Naive thymus-derived CD8-positive, alpha-beta T cell (primary cell): ENCODE data around the gene CRYBG1. TPM values are rescaled to one million over a fixed set of nuclear protein-coding genes. Genes with fewer than 3 reads are reported as not detected.
A peak's percentile ranks its signal among the peaks of the same experiment; 100 is the strongest.

Experiments used
- ATAC-seq, 2 donors: fragments of 150-1000 bp; cut with Tn5 transposase in 1 of 2; sonication (Bioruptor Pico), chemical (Tn5 transposase) in 1 of 2; 1 replicate in 1 of 2; 2 replicates in 1 of 2; pipeline ENCODE4 v1.10.0; 2021; ENCODE audit warnings: mild to moderate bottlenecking in 2 of 2, moderate library complexity in 2 of 2
- POLR2A ChIA-PET: fragments of 350-600 bp; sonication (Branson Sonifier 250); formaldehyde crosslinking; loops from one replicate; lab custom pipeline; 2021; ENCODE audit warnings: antibody characterized with exemption; lab: Charles Lee
- DNase-seq, 10 donors: peaks; one replicate each; pipeline versions ENCODE4 v3.0.0 to v3.0.0-alpha.2; 2020 to 2022
- H3K27ac Mint-ChIP-seq, 10 donors: one replicate each; pipeline ENCODE4 v1.8.0; 2020 to 2022; ENCODE audit warnings: mild to moderate bottlenecking in 10 of 10, mixed read lengths in 10 of 10, moderate library complexity in 4 of 10, inconsistent platforms in 1 of 10
- H3K27me3 Mint-ChIP-seq, 5 donors: one replicate each; pipeline ENCODE4 v1.8.0; 2021 to 2022; ENCODE audit warnings: mixed read lengths in 5 of 5
- H3K36me3 Mint-ChIP-seq, 3 donors: one replicate each; pipeline ENCODE4 v1.8.0; 2020 to 2022; ENCODE audit warnings: mixed read lengths in 3 of 3, mild to moderate bottlenecking in 2 of 3, inconsistent platforms in 1 of 3
- H3K4me1 Mint-ChIP-seq, 4 donors: one replicate each; pipeline ENCODE4 v1.8.0; 2021 to 2022; ENCODE audit warnings: mixed read lengths in 4 of 4
- H3K4me3 Mint-ChIP-seq, 10 donors: one replicate each; pipeline ENCODE4 v1.8.0; 2020 to 2022; ENCODE audit warnings: mild to moderate bottlenecking in 10 of 10, mixed read lengths in 10 of 10, moderate library complexity in 6 of 10, inconsistent platforms in 1 of 10
- H3K9me3 Mint-ChIP-seq, 9 donors: one replicate each; pipeline ENCODE4 v1.8.0; 2020 to 2022; ENCODE audit warnings: mixed read lengths in 9 of 9, mild to moderate bottlenecking in 3 of 9, inconsistent platforms in 1 of 9, moderate library complexity in 1 of 9
- polyA plus RNA-seq, 3 donors: library from polyadenylated mRNA; unstranded; fragments of 300-500 nt; fragmentation: Illumina TruSeq; gene quantifications; one replicate each; pipeline ENCODE4 v1.2.3, GENCODE V29; 2021
- total RNA-seq, 8 experiments: library from RNA in 2 of 8; stranded (reverse) in 2 of 8; gene quantifications; one replicate each; pipeline ENCODE4 v1.2.3 and lab custom pipeline; 2021 to 2026

The CRYBG1 gene
- total and polyA plus RNA-seq, 5 experiments from 2014 or later: 10.1 to 28.2 (median 19.4) TPM

DNA sequence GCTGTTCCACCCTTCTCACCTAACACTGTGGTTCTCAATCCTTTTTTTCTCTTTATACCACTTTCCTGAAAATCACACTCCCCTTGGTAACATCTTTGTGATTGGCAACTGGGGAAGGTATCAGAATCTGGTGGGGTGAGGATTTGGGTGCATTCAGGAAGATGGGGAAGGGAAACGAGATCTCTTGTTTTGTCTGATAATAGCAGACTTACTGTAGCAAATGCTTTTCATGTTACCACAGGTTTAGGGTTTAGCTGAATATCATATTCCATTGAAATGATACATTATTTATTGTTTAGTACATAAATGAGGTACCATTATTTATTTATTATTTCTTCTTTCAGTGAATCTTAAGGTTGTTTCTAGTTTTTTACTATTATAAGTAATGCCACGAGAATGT is 168.0 kb downstream of the CRYBG1 start:
- POLR2A ChIA-PET: no interaction called here
- peaks cover 9 to 71% (median 39%) of the 10 kb centered on the region in 3 donors for H3K36me3 Mint-ChIP-seq
- DNase-seq (no peak), ATAC-seq (no peak)
- peaks cover 18 to 82% (median 61%) of the 10 kb centered on the region in 4 donors for H3K4me1 Mint-ChIP-seq
- no peaks in the 10 kb centered on the region for H3K27me3 Mint-ChIP-seq
- peak overlapping the region in 3 of 10 donors; percentile 2 to 66 (median 60) for H3K27ac Mint-ChIP-seq
- H3K9me3 Mint-ChIP-seq: no peaks in the 10 kb centered on the region
- no peak overlapping the region for H3K4me3 Mint-ChIP-seq

GRCh38 chr6:106529438-106529837 is 168.9 kb downstream of the CRYBG1 start:
- H3K4me1 Mint-ChIP-seq: peaks cover 20 to 83% (median 61%) of the 10 kb centered on the region in 4 donors
- peaks cover 9 to 79% (median 39%) of the 10 kb centered on the region in 3 donors for H3K36me3 Mint-ChIP-seq
- DNase-seq (no peak), ATAC-seq (no peak)
- no peaks in the 10 kb centered on the region for H3K27me3 Mint-ChIP-seq
- no peaks in the 10 kb centered on the region for H3K9me3 Mint-ChIP-seq
- no peak overlapping the region for H3K4me3 Mint-ChIP-seq
- POLR2A ChIA-PET: no interaction called here
- peak overlapping the region in 5 of 10 donors; percentile 12 to 75 (median 58) for H3K27ac Mint-ChIP-seq

- Mint-ChIP-seq H3K4me1 (peaks cover 25 to 84% (median 63%) of the 10 kb centered on the region in 4 donors), H3K27ac (peak overlapping the region in 2 of 10 donors; percentile 19 to 63), H3K4me3 (no peak overlapping the region), H3K9me3 (no peaks in the 10 kb centered on the region), H3K36me3 (peaks cover 9 to 84% (median 40%) of the 10 kb centered on the region in 3 donors), H3K27me3 (no peaks in the 10 kb centered on the region)
- DNase-seq: no peak
- no peak for ATAC-seq
- POLR2A ChIA-PET: interaction anchor here (1.8 kb wide), 1 partner anchor 17 kb away, joined by 5 read pairs; no protein-coding TSS in a partner anchor
Observed at GRCh38 chr6:106530026-106530425, 169.5 kb downstream of the CRYBG1 start.

DNA sequence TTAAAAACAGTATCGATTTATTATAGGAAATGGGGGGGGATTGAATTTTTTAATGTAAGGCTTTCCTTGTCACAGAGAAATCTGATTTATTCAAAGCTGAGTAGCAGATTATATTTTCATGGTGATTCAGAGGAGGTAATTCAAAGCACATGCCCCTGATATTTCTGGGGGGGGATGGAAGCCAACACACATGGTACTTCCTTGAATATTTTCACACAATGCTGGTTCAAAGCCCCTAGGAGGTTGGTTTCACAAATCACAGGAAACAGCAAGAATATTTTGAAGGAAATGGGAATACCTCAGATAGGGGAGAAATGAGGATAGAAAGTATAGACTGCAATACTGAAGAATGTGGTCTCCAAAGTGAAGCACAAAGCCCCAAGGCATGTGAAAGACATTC is 170.0 kb downstream of the CRYBG1 start:
- Mint-ChIP-seq H3K4me1 (peaks cover 22 to 84% (median 62%) of the 10 kb centered on the region in 4 donors), H3K9me3 (no peaks in the 10 kb centered on the region), H3K27ac (peak overlapping the region in 4 of 10 donors; percentile 4 to 63 (median 18)), H3K27me3 (no peaks in the 10 kb centered on the region), H3K36me3 (peaks cover 9 to 88% (median 45%) of the 10 kb centered on the region in 3 donors), H3K4me3 (no peak overlapping the region)
- POLR2A ChIA-PET: interaction anchor here (1.0 to 1.8 kb wide), 2 partner anchors 11 to 18 kb away, joined by 3 to 5 read pairs; no protein-coding TSS in a partner anchor
- ATAC-seq (no peak), DNase-seq (no peak)

DNA sequence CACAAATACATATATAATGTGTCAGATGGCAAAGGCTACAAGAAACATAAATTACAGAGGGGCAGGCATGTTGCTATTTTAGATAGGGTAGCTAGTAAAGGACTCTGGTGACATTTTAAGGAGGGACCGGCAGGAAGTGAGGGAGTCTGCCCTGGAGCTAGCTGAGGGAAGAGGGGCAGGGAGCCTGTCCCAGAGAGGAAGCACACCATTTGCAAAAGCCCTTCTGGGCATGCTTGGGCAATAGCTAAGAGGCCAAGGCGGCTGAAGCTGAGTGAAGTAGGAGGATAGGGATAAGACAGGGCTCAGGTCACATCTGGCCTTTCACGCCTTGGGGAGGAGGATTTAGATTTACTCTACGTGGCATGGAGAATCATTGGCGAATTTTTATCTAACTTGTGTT is 172.5 kb downstream of the CRYBG1 start:
- H3K27me3 Mint-ChIP-seq: no peaks in the 10 kb centered on the region
- peak overlapping the region; percentile 41 to 94 (median 72) for H3K27ac Mint-ChIP-seq
- POLR2A ChIA-PET: interaction anchor here (0.5 kb wide), 1 partner anchor 53 kb away, joined by 4 read pairs; no protein-coding TSS in a partner anchor
- H3K4me1 Mint-ChIP-seq: peaks cover 29 to 83% (median 71%) of the 10 kb centered on the region in 4 donors
- DNase-seq: no peak
- ATAC-seq: no peak
- peak overlapping the region in 1 of 10 donors; percentile 6 for H3K4me3 Mint-ChIP-seq
- H3K36me3 Mint-ChIP-seq: peaks cover 9 to 88% (median 36%) of the 10 kb centered on the region in 3 donors
- no peaks in the 10 kb centered on the region for H3K9me3 Mint-ChIP-seq

DNA sequence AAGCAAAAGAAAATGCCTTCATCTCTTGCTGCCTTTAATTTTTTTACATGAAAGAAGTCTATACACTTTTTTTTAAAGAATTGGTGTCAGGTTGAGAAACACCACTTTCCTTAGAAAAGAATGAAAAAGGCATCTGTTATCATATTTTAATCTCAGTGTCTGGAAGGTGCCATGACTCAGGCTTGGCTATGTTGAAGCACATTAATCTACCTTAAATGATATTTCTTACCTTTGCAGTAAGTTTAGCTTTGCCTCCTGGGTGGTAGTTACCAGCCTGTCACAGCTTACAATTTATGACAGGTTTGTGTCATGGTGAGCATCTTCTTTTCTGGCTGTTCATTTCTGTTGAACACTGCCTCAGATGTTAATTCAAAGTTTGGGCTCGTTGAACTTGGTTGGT is 173.5 kb downstream of the CRYBG1 start:
- H3K4me3 Mint-ChIP-seq: peak overlapping the region in 2 of 10 donors; percentile 27 to 46
- no peaks in the 10 kb centered on the region for H3K9me3 Mint-ChIP-seq
- H3K36me3 Mint-ChIP-seq: peaks cover 9 to 83% (median 32%) of the 10 kb centered on the region in 3 donors
- POLR2A ChIA-PET: interaction anchor here (0.9 to 1.3 kb wide), 3 partner anchors 8 to 14 kb away, joined by 3 to 5 read pairs (median 4); no protein-coding TSS in a partner anchor
- no peak for ATAC-seq
- peak overlapping the region; percentile 45 to 94 (median 72) for H3K27ac Mint-ChIP-seq
- H3K27me3 Mint-ChIP-seq: no peaks in the 10 kb centered on the region
- peaks cover 34 to 87% (median 73%) of the 10 kb centered on the region in 4 donors for H3K4me1 Mint-ChIP-seq
- DNase-seq: no peak

- H3K4me3 Mint-ChIP-seq: peak overlapping the region in 2 of 10 donors; percentile 27 to 46
- H3K27me3 Mint-ChIP-seq: no peaks in the 10 kb centered on the region
- H3K4me1 Mint-ChIP-seq: peaks cover 37 to 88% (median 73%) of the 10 kb centered on the region in 4 donors
- ATAC-seq (peak in 1 of 2 donors; percentile 60), DNase-seq (peak in 1 of 10 donors; percentile 21)
- H3K36me3 Mint-ChIP-seq: peaks cover 5 to 81% (median 26%) of the 10 kb centered on the region in 3 donors
- no peaks in the 10 kb centered on the region for H3K9me3 Mint-ChIP-seq
- peak overlapping the region in 9 of 10 donors; percentile 10 to 94 (median 61) for H3K27ac Mint-ChIP-seq
- POLR2A ChIA-PET: interaction anchor here (0.9 to 1.3 kb wide), 4 partner anchors 9 to 23 kb away, joined by 3 to 5 read pairs (median 4); no protein-coding TSS in a partner anchor
Observed at GRCh38 chr6:106534564-106534982, 174.1 kb downstream of the CRYBG1 start.

DNA sequence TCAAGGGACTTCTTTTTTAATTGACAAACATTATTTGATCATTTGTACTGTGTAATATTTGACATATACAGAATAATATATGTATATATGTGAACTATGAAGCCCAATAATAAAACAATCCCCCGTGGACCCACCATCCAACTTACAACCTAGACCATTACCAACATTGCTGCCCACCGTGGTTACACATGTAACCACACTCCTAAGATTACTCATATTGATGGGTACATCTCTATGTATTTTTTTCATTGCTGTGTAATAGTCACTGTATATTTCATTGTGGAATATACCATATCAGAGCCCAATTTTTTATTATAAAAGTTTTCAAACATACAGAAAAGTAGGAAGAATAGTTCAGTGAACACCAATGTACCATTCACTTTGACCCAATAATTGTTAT is 174.5 kb downstream of the CRYBG1 start:
- Mint-ChIP-seq H3K27ac (peak overlapping the region in 5 of 10 donors; percentile 61 to 94 (median 73)), H3K27me3 (no peaks in the 10 kb centered on the region)

DNA sequence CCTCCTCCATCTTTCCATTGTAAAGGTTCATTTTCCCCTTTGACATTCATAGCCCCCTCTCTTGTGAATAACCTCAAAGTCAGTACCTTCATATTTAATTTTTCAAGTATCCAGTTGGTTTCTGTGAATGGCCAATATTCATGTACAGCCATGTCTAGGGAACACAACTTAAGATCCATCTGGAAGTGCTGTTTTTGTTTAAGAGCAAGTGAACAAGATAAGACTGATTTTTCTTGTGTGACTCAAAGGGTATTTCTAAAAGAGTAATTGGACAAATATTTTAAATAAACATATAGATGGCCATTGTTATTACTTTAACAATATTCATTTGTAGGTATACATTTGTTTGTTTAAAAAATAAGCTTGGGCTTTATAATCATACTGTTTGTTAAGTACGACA is 175.8 kb downstream of the CRYBG1 start:
- no peaks in the 10 kb centered on the region for H3K27me3 Mint-ChIP-seq
- no peak overlapping the region for H3K4me3 Mint-ChIP-seq
- no peak for ATAC-seq
- peaks cover 0 to 80% (median 17%) of the 10 kb centered on the region in 3 donors for H3K36me3 Mint-ChIP-seq
- no peak for DNase-seq
- POLR2A ChIA-PET: interaction anchor here (0.6 kb wide), 1 partner anchor 23 kb away, joined by 3 read pairs; no protein-coding TSS in a partner anchor
- H3K4me1 Mint-ChIP-seq: peaks cover 37 to 81% (median 66%) of the 10 kb centered on the region in 4 donors
- H3K9me3 Mint-ChIP-seq: no peaks in the 10 kb centered on the region
- H3K27ac Mint-ChIP-seq: peak overlapping the region in 7 of 10 donors; percentile 6 to 90 (median 65)

More for the DNA sequence above, 174.5 kb downstream of the CRYBG1 start:
- no peaks in the 10 kb centered on the region for H3K9me3 Mint-ChIP-seq
- POLR2A ChIA-PET: interaction anchor here (1.0 to 1.3 kb wide), 2 partner anchors 15 to 24 kb away, joined by 3 to 4 read pairs; no protein-coding TSS in a partner anchor
- DNase-seq (no peak), ATAC-seq (no peak)
- peaks cover under 1 to 80% (median 22%) of the 10 kb centered on the region in 3 donors for H3K36me3 Mint-ChIP-seq
- peaks cover 39 to 87% (median 72%) of the 10 kb centered on the region in 4 donors for H3K4me1 Mint-ChIP-seq
- H3K4me3 Mint-ChIP-seq: no peak overlapping the region

GRCh38 chr6:106536851-106537250 is 176.3 kb downstream of the CRYBG1 start:
- no peaks in the 10 kb centered on the region for H3K27me3 Mint-ChIP-seq

GRCh38 chr6:106537662-106538061 is 177.1 kb downstream of the CRYBG1 start:
- DNase-seq: no peak
- ATAC-seq: no peak
- H3K9me3 Mint-ChIP-seq: no peaks in the 10 kb centered on the region
- H3K27me3 Mint-ChIP-seq: no peaks in the 10 kb centered on the region
- H3K36me3 Mint-ChIP-seq: peaks cover 0 to 77% (median 14%) of the 10 kb centered on the region in 3 donors
- H3K27ac Mint-ChIP-seq: peak overlapping the region; percentile 51 to 90 (median 75)
- peaks cover 36 to 74% (median 61%) of the 10 kb centered on the region in 4 donors for H3K4me1 Mint-ChIP-seq
- POLR2A ChIA-PET: interaction anchor here (0.8 to 2.5 kb wide), 2 partner anchors 15 to 28 kb away, joined by 4 to 11 read pairs; no protein-coding TSS in a partner anchor
- H3K4me3 Mint-ChIP-seq: peak overlapping the region in 6 of 10 donors; percentile 2 to 40 (median 12)

More at GRCh38 chr6:106536851-106537250, 176.3 kb downstream of the CRYBG1 start:
- POLR2A ChIA-PET: interaction anchor here (0.6 kb wide), 1 partner anchor 24 kb away, joined by 3 read pairs; no protein-coding TSS in a partner anchor
- no peak for ATAC-seq
- Mint-ChIP-seq H3K4me3 (peak overlapping the region in 5 of 10 donors; percentile 17 to 43 (median 31)), H3K9me3 (no peaks in the 10 kb centered on the region), H3K36me3 (peaks cover 0 to 80% (median 16%) of the 10 kb centered on the region in 3 donors), H3K4me1 (peaks cover 36 to 79% (median 65%) of the 10 kb centered on the region in 4 donors), H3K27ac (peak overlapping the region; percentile 51 to 90 (median 75))
- DNase-seq: no peak

- peaks cover 32 to 69% (median 57%) of the 10 kb centered on the region in 4 donors for H3K4me1 Mint-ChIP-seq
- POLR2A ChIA-PET: interaction anchor here (2.5 kb wide), 1 partner anchor 28 kb away, joined by 11 read pairs; no protein-coding TSS in a partner anchor
- H3K9me3 Mint-ChIP-seq: no peaks in the 10 kb centered on the region
- peaks cover 0 to 74% (median 10%) of the 10 kb centered on the region in 3 donors for H3K36me3 Mint-ChIP-seq
- peak overlapping the region in 9 of 10 donors; percentile 49 to 90 (median 81) for H3K27ac Mint-ChIP-seq
- no peaks in the 10 kb centered on the region for H3K27me3 Mint-ChIP-seq
- peak overlapping the region in 5 of 10 donors; percentile 12 to 42 (median 15) for H3K4me3 Mint-ChIP-seq
- DNase-seq (no peak), ATAC-seq (peak in 1 of 2 donors; percentile 53)
Observed at GRCh38 chr6:106538145-106538544, 177.6 kb downstream of the CRYBG1 start.
